H9 (cell line): Measurements from ENCODE around the gene CAPSL. TPM values are rescaled to one million over a fixed set of nuclear protein-coding genes. Genes with fewer than 3 reads are reported as not detected.

ENCODE experiments used
- DNase-seq: peaks from one replicate; pipeline ENCODE4 v3.0.0-alpha.2; 2017
- H2AFZ ChIP-seq: one replicate; pipeline ENCODE4 v1.6.1; 2013; ENCODE audit warnings: mild to moderate bottlenecking, low read length, control low read depth, moderate library complexity
- H2AK5ac ChIP-seq: 2 replicates; pipeline ENCODE4 v1.6.1; 2013; ENCODE audit warnings: low read length, control low read depth, mixed read lengths; ENCODE audit not compliant: insufficient read length
- H2BK120ac ChIP-seq: one replicate; pipeline ENCODE4 v1.6.1; 2013; ENCODE audit warnings: low read depth, mild to moderate bottlenecking, low read length, control low read depth, inconsistent platforms; ENCODE audit not compliant: poor library complexity, severe bottlenecking
- H2BK12ac ChIP-seq: 2 replicates; pipeline ENCODE4 v1.6.1; 2013; ENCODE audit warnings: low read length, control low read depth, mixed read lengths, low read depth; ENCODE audit not compliant: insufficient read length
- H2BK15ac ChIP-seq: 2 replicates; pipeline ENCODE4 v1.6.1; 2013; ENCODE audit warnings: low read depth, low read length, control low read depth
- H2BK20ac ChIP-seq: one replicate; pipeline ENCODE4 v1.6.1; 2013; ENCODE audit warnings: low read depth, mild to moderate bottlenecking, low read length, control low read depth, inconsistent platforms; ENCODE audit not compliant: poor library complexity, severe bottlenecking
- H2BK5ac ChIP-seq: 2 replicates; pipeline ENCODE4 v1.6.1; 2013; ENCODE audit warnings: low read length, control low read depth, mixed read lengths; ENCODE audit not compliant: insufficient read length
- H3K14ac ChIP-seq: 2 replicates; pipeline ENCODE4 v1.6.1; 2013; ENCODE audit warnings: low read length, control low read depth; ENCODE audit not compliant: insufficient read depth
- H3K18ac ChIP-seq: 2 replicates; pipeline ENCODE4 v1.6.1; 2013; ENCODE audit warnings: low read depth, mild to moderate bottlenecking, mixed read lengths, low read length, control low read depth; ENCODE audit not compliant: insufficient read length
- H3K23ac ChIP-seq: 2 replicates; pipeline ENCODE4 v1.6.1; 2013; ENCODE audit warnings: low read length, control low read depth, mixed read lengths, low read depth; ENCODE audit not compliant: insufficient read length
- H3K23me2 ChIP-seq: 2 replicates; pipeline ENCODE4 v1.6.1; 2013; ENCODE audit warnings: low read depth, mild to moderate bottlenecking, mixed read lengths, low read length, control low read depth; ENCODE audit not compliant: insufficient read length, poor library complexity, severe bottlenecking
- H3K27ac ChIP-seq: 2 replicates; pipeline ENCODE4 v1.5.1; 2013; ENCODE audit warnings: low read length, control low read depth, mixed read lengths, low read depth; ENCODE audit not compliant: insufficient read length
- H3K27me3 ChIP-seq: 2 replicates; pipeline ENCODE4 v1.6.1; 2013; ENCODE audit warnings: low read length, control low read depth, inconsistent platforms; ENCODE audit not compliant: insufficient read depth
- H3K4ac ChIP-seq: 2 replicates; pipeline ENCODE4 v1.6.1; 2013; ENCODE audit warnings: low read depth, mild to moderate bottlenecking, control low read depth, inconsistent platforms, low read length, moderate library complexity
- H3K4me1 ChIP-seq: 2 replicates; pipeline ENCODE4 v1.6.1; 2013; ENCODE audit warnings: low read length, control low read depth, inconsistent platforms; ENCODE audit not compliant: insufficient read depth
- H3K4me2 ChIP-seq: 2 replicates; pipeline ENCODE4 v1.6.1; 2013; ENCODE audit warnings: low read length, control low read depth, mixed read lengths; ENCODE audit not compliant: insufficient read length, insufficient read depth
- H3K56ac ChIP-seq: 2 replicates; pipeline ENCODE4 v1.6.1; 2013; ENCODE audit warnings: low read depth, mild to moderate bottlenecking, mixed read lengths, low read length, control low read depth; ENCODE audit not compliant: insufficient read length
- H3K79me1 ChIP-seq: 2 replicates; pipeline ENCODE4 v1.6.1; 2013; ENCODE audit warnings: low read depth, mild to moderate bottlenecking, moderate library complexity, low read length, control low read depth, inconsistent platforms; ENCODE audit not compliant: insufficient read depth, poor library complexity, severe bottlenecking
- H3K79me2 ChIP-seq: 2 replicates; pipeline ENCODE4 v1.6.1; 2013; ENCODE audit warnings: low read length, control low read depth, inconsistent platforms; ENCODE audit not compliant: insufficient read depth
- H3K9ac ChIP-seq: 2 replicates; pipeline ENCODE4 v1.6.1; 2013; ENCODE audit warnings: low read length, control low read depth, mixed read lengths; ENCODE audit not compliant: insufficient read length; ENCODE audit errors: extremely low read depth
- H3K9me3 ChIP-seq: one replicate; pipeline ENCODE4 v1.6.1; 2013; ENCODE audit warnings: low read depth, low read length, inconsistent platforms; ENCODE audit not compliant: control insufficient read depth
- H3T11ph ChIP-seq: one replicate; pipeline ENCODE4 v1.6.1; 2013; ENCODE audit warnings: mild to moderate bottlenecking, low read length, control low read depth, inconsistent platforms
- H4K20me1 ChIP-seq: one replicate; pipeline ENCODE4 v1.6.1; 2013; ENCODE audit not compliant: control insufficient read depth, insufficient read length, insufficient read depth
- H4K5ac ChIP-seq: 2 replicates; pipeline ENCODE4 v1.6.1; 2013; ENCODE audit warnings: low read depth, mild to moderate bottlenecking, mixed read lengths, low read length, control low read depth; ENCODE audit not compliant: insufficient read length
- H4K8ac ChIP-seq: replicated peaks from 2 replicates; pipeline ENCODE4 v1.6.1; 2013; ENCODE audit warnings: low read length, control low read depth, mixed read lengths, low read depth; ENCODE audit not compliant: insufficient read length
- H4K91ac ChIP-seq: 2 replicates; pipeline ENCODE4 v1.6.1; 2013; ENCODE audit warnings: low read depth, mild to moderate bottlenecking, moderate library complexity, mixed read lengths, low read length, control low read depth; ENCODE audit not compliant: insufficient read length
- H3K27ac Mint-ChIP-seq, 3 experiments: 2 replicates in 2 of 3; 3 replicates in 1 of 3; pipeline ENCODE4 v1.8.0; 2020 to 2021; ENCODE audit warnings: mixed read lengths in 3 of 3, mild to moderate bottlenecking in 1 of 3, moderate library complexity in 1 of 3
- H3K27me3 Mint-ChIP-seq: 2 replicates; pipeline ENCODE4 v1.8.0; 2021; ENCODE audit warnings: low read depth, mild to moderate bottlenecking, moderate library complexity, mixed read lengths
- H3K36me3 Mint-ChIP-seq, 3 experiments: 2 replicates in 2 of 3; 3 replicates in 1 of 3; pipeline ENCODE4 v1.8.0; 2020 to 2021; ENCODE audit warnings: low read depth in 3 of 3, mixed read lengths in 3 of 3; ENCODE audit not compliant: insufficient read depth in 1 of 3
- H3K4me1 Mint-ChIP-seq, 2 experiments: 2 replicates each; pipeline ENCODE4 v1.8.0; 2020; ENCODE audit warnings: mixed read lengths in 2 of 2
- H3K4me3 Mint-ChIP-seq, 2 experiments: 2 replicates in 1 of 2; 3 replicates in 1 of 2; pipeline ENCODE4 v1.8.0; 2020 to 2021; ENCODE audit warnings: mild to moderate bottlenecking in 2 of 2, mixed read lengths in 2 of 2, moderate library complexity in 1 of 2
- H3K9me3 Mint-ChIP-seq, 2 experiments: 2 replicates in 1 of 2; 3 replicates in 1 of 2; pipeline ENCODE4 v1.8.0; 2020; ENCODE audit warnings: mild to moderate bottlenecking in 2 of 2, mixed read lengths in 2 of 2, moderate library complexity in 1 of 2
- WGBS: extraction: QIAGEN DNeasy Blood & Tissue Kit; methylation state at CpG from one replicate; pipeline ENCODE4 v1.1.7; 2013; ENCODE audit warnings: missing lambda C conversion rate, low lambda C conversion rate, mixed read lengths; ENCODE audit not compliant: insufficient read length; ENCODE audit errors: extremely low coverage; 5-methylcytosine and 5-hydroxymethylcytosine counted together
- total RNA-seq: library from RNA; stranded (reverse); gene quantifications from 2 replicates; pipeline ENCODE4 v1.2.1, GENCODE V29; 2021
- TF ChIP-seq, protein P1 (sequence below): fragments of 200-600 bp; sonication (generic); conservative IDR thresholded peaks from 3 replicates; pipeline ENCODE4 v1.8.0; 2021; ENCODE audit warnings: antibody characterized with exemption, mild to moderate bottlenecking

Gene CAPSL
- total RNA-seq, 1 experiment from 2014 or later = not detected

DNA sequence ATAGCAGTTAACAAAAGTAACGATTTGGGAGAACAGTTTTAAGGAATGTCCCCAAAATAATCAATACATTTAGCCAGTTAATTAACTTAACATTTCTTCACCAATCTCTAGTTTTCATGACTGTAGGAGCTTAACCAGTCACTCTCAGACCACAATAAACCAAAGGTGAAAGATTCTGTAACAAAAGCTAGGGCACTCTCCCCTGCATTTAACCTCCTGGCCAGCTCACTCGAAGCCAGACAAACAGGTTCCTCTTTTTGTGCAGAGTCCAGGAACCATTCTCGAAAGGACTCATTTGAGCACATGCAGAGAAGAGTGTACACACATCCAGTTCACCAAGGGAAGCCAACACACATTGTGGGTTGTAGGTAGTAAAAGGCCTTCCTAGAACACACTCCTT, 75.3 kb downstream of the CAPSL start:
- no peak for DNase-seq
- no peak overlapping the region for H4K8ac ChIP-seq
- H2AK5ac ChIP-seq = no peak overlapping the region
- peaks cover 3% of the 10 kb centered on the region for H3K27me3 Mint-ChIP-seq
- no peak overlapping the region for H3K27ac Mint-ChIP-seq
- H3K23ac ChIP-seq = no peak overlapping the region
- no peak overlapping the region for H4K91ac ChIP-seq
- H3K9me3 Mint-ChIP-seq = peaks cover 2 to 3% of the 10 kb centered on the region in 2 experiments; a peak in 3 of 5 replicates
- peaks cover 22 to 31% of the 10 kb centered on the region in 2 experiments for H3K4me1 Mint-ChIP-seq
- no peaks in the 10 kb centered on the region for H3K79me1 ChIP-seq
- H2BK20ac ChIP-seq = no peak overlapping the region
- H3K56ac ChIP-seq = no peak overlapping the region
- no peak overlapping the region for H3K4me2 ChIP-seq
- H2BK15ac ChIP-seq = no peak overlapping the region
- H3K9ac ChIP-seq = no peak overlapping the region
- WGBS = no CpG with 5 or more reads among the region's 3 CpGs
- no peaks in the 10 kb centered on the region; a peak in 1 of 7 replicates for H3K36me3 Mint-ChIP-seq
- no peak overlapping the region for H2BK120ac ChIP-seq
- peaks cover 8% of the 10 kb centered on the region; the same call in 1 of the 2 replicates for H3K4me1 ChIP-seq
- no peaks in the 10 kb centered on the region for H3K9me3 ChIP-seq
- H4K20me1 ChIP-seq = no peaks in the 10 kb centered on the region
- TF ChIP-seq, protein P1, sequence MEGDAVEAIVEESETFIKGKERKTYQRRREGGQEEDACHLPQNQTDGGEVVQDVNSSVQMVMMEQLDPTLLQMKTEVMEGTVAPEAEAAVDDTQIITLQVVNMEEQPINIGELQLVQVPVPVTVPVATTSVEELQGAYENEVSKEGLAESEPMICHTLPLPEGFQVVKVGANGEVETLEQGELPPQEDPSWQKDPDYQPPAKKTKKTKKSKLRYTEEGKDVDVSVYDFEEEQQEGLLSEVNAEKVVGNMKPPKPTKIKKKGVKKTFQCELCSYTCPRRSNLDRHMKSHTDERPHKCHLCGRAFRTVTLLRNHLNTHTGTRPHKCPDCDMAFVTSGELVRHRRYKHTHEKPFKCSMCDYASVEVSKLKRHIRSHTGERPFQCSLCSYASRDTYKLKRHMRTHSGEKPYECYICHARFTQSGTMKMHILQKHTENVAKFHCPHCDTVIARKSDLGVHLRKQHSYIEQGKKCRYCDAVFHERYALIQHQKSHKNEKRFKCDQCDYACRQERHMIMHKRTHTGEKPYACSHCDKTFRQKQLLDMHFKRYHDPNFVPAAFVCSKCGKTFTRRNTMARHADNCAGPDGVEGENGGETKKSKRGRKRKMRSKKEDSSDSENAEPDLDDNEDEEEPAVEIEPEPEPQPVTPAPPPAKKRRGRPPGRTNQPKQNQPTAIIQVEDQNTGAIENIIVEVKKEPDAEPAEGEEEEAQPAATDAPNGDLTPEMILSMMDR = no peak
- no peak overlapping the region for H3K4me3 Mint-ChIP-seq
- no peak overlapping the region for H2BK12ac ChIP-seq
- no peak overlapping the region for H3T11ph ChIP-seq
- H4K5ac ChIP-seq = no peak overlapping the region
- H3K27ac ChIP-seq = no peak overlapping the region
- H3K4ac ChIP-seq = no peak overlapping the region
- H2BK5ac ChIP-seq = no peak overlapping the region
- H3K18ac ChIP-seq = no peak overlapping the region
- no peaks in the 10 kb centered on the region for H3K79me2 ChIP-seq
- H2AFZ ChIP-seq = no peak overlapping the region
- H3K23me2 ChIP-seq = no peaks in the 10 kb centered on the region
- no peak overlapping the region for H3K14ac ChIP-seq
- no peaks in the 10 kb centered on the region for H3K27me3 ChIP-seq
